GM23338 (cell line): ENCODE results near the gene EPHB2. TPM values are rescaled to one million over a fixed set of nuclear protein-coding genes. Genes with fewer than 3 reads are reported as not detected.

ENCODE experiments used
- ATAC-seq: fragments of 200-7000 bp; cut with Tn5 transposase; 3 replicates; pipeline ENCODE4 v1.9.1; 2020
- DNase-seq: peaks from one replicate; pipeline ENCODE4 v3.0.0-alpha.2; 2015; ENCODE audit warnings: low spot score
- H2AFZ ChIP-seq: fragments of 200-600 bp; sonication (generic); 2 replicates; pipeline ENCODE4 v1.8.0; 2016; ENCODE audit warnings: antibody characterized with exemption, mild to moderate bottlenecking, moderate library complexity
- H3F3A ChIP-seq: fragments of 200-600 bp; sonication (generic); replicated peaks from 2 replicates; pipeline ENCODE4 v1.8.0; 2017; ENCODE audit warnings: antibody characterized with exemption, mixed run types, low read depth
- H3K27ac ChIP-seq: fragments of 200-600 bp; sonication (generic); 2 replicates; pipeline ENCODE4 v1.6.1; 2016; ENCODE audit warnings: low read depth
- H3K27me3 ChIP-seq: fragments of 200-600 bp; sonication (generic); 2 replicates; pipeline ENCODE4 v1.8.0; 2016; ENCODE audit warnings: mild to moderate bottlenecking, mixed run types, moderate library complexity; ENCODE audit not compliant: insufficient read depth
- H3K36me3 ChIP-seq: fragments of 200-600 bp; sonication (generic); 2 replicates; pipeline ENCODE4 v1.8.0; 2016; ENCODE audit warnings: mild to moderate bottlenecking; ENCODE audit not compliant: insufficient read depth
- H3K4me1 ChIP-seq: fragments of 200-600 bp; sonication (generic); 2 replicates; pipeline ENCODE4 v1.8.0; 2016; ENCODE audit warnings: mild to moderate bottlenecking, moderate library complexity; ENCODE audit not compliant: insufficient read depth
- H3K4me2 ChIP-seq: fragments of 200-600 bp; sonication (generic); 2 replicates; pipeline ENCODE4 v1.7.1; 2017; ENCODE audit warnings: mixed run types
- H3K4me3 ChIP-seq: fragments of 200-600 bp; sonication (generic); 2 replicates; pipeline ENCODE4 v1.6.1; 2016; ENCODE audit warnings: mixed run types
- H3K79me2 ChIP-seq: fragments of 200-600 bp; sonication (generic); replicated peaks from 2 replicates; pipeline ENCODE4 v1.8.0; 2017; ENCODE audit warnings: mild to moderate bottlenecking; ENCODE audit not compliant: insufficient read depth
- H3K9me2 ChIP-seq: fragments of 200-600 bp; sonication (generic); 2 replicates; pipeline ENCODE4 v1.8.0; 2017; ENCODE audit not compliant: insufficient read depth
- H4K20me1 ChIP-seq: fragments of 200-600 bp; sonication (generic); replicated peaks from 2 replicates; pipeline ENCODE4 v1.8.0; 2017; ENCODE audit warnings: mild to moderate bottlenecking; ENCODE audit not compliant: insufficient read depth
- H3K27ac Mint-ChIP-seq: 2 replicates; pipeline ENCODE4 v1.8.0; 2020; ENCODE audit warnings: inconsistent platforms, mild to moderate bottlenecking, moderate library complexity, mixed read lengths
- H3K27me3 Mint-ChIP-seq: 3 replicates; pipeline ENCODE4 v1.8.0; 2022; ENCODE audit warnings: low read depth, mild to moderate bottlenecking, moderate library complexity, mixed read lengths, inconsistent platforms; ENCODE audit not compliant: insufficient read depth, poor library complexity
- H3K36me3 Mint-ChIP-seq: 3 replicates; pipeline ENCODE4 v1.8.0; 2021; ENCODE audit warnings: low read depth, mild to moderate bottlenecking, inconsistent platforms, moderate library complexity, mixed read lengths
- H3K4me1 Mint-ChIP-seq: 3 replicates; pipeline ENCODE4 v1.8.0; 2020; ENCODE audit warnings: mild to moderate bottlenecking, inconsistent platforms, mixed read lengths
- H3K4me3 Mint-ChIP-seq: 3 replicates; pipeline ENCODE4 v1.8.0; 2021; ENCODE audit warnings: moderate library complexity, mild to moderate bottlenecking, inconsistent platforms, mixed read lengths
- H3K9me3 Mint-ChIP-seq: 3 replicates; pipeline ENCODE4 v1.8.0; 2020; ENCODE audit warnings: moderate library complexity, mild to moderate bottlenecking, inconsistent platforms, mixed read lengths
- CREB1 ChIP-seq: fragments of 250-450 bp; sonication (Bioruptor Pico); IDR thresholded peaks from 2 replicates; pipeline ENCODE4 v1.5.0; 2020; ENCODE audit warnings: low read depth, mild to moderate bottlenecking, moderate library complexity
- ETS1 ChIP-seq: IDR thresholded peaks from 2 replicates; pipeline ENCODE4 v1.6.1; 2016; ENCODE audit warnings: antibody characterized with exemption
- EZH2 ChIP-seq: fragments of 200-600 bp; sonication (generic); IDR thresholded peaks from one replicate; pipeline ENCODE4 v1.8.0; 2017; ENCODE audit warnings: antibody characterized with exemption, mild to moderate bottlenecking, low read depth; ENCODE audit not compliant: unreplicated experiment
- EZH2phosphoT487 ChIP-seq: fragments of 200-600 bp; sonication (generic); IDR thresholded peaks from one replicate; pipeline ENCODE4 v1.8.1; 2018; ENCODE audit warnings: antibody characterized with exemption; ENCODE audit not compliant: unreplicated experiment
- JUNB ChIP-seq: IDR thresholded peaks from one replicate; pipeline ENCODE4 v1.6.1; 2016; ENCODE audit warnings: antibody characterized with exemption; ENCODE audit not compliant: unreplicated experiment
- NANOG ChIP-seq: IDR thresholded peaks from 2 replicates; pipeline ENCODE4 v1.6.1; 2016; ENCODE audit warnings: antibody characterized with exemption, borderline replicate concordance
- POLR2AphosphoS5 ChIP-seq: IDR thresholded peaks from 2 replicates; pipeline ENCODE4 v1.6.1; 2016; ENCODE audit warnings: antibody characterized with exemption, low read depth
- REST ChIP-seq: IDR thresholded peaks from one replicate; pipeline ENCODE4 v1.6.1; 2018; ENCODE audit warnings: antibody characterized with exemption; ENCODE audit not compliant: unreplicated experiment
- STAT1 ChIP-seq: IDR thresholded peaks from one replicate; pipeline ENCODE4 v1.6.1; 2016; ENCODE audit warnings: antibody characterized with exemption; ENCODE audit not compliant: unreplicated experiment
- ZNF114 ChIP-seq: fragments of 250-450 bp; sonication (Bioruptor Pico); IDR thresholded peaks from 2 replicates; pipeline ENCODE4 v1.5.0; 2020; ENCODE audit warnings: mild to moderate bottlenecking, moderate library complexity
- ZNF331 ChIP-seq: fragments of 250-450 bp; sonication (Bioruptor Pico); IDR thresholded peaks from 2 replicates; pipeline ENCODE4 v1.5.0; 2020; ENCODE audit warnings: low read depth, mild to moderate bottlenecking, moderate library complexity
- polyA plus RNA-seq: library from polyadenylated mRNA; unstranded; fragments of >200 nt; fragmentation: Nextera tagmentation; extraction: Ambion mirVana; gene quantifications from 2 replicates; pipeline ENCODE4 v1.2.1, GENCODE V29; 2016
- total RNA-seq: library from RNA; depleted of rRNA; stranded (reverse); fragments of >200 nt; shearing (Covaris generic); gene quantifications from 2 replicates; pipeline ENCODE4 v1.2.3, GENCODE V29; 2014

The EPHB2 gene
- total and polyA plus RNA-seq, 2 experiments from 2014 or later: 4.1 to 20.1 TPM

GRCh38 chr1:22806584-22806983, 95.9 kb downstream of the EPHB2 start:
- Mint-ChIP-seq H3K36me3 (no peaks in the 10 kb centered on the region), H3K27me3 (peaks cover 17% of the 10 kb centered on the region), H3K4me1 (peaks cover 36% of the 10 kb centered on the region), H3K9me3 (no peaks in the 10 kb centered on the region), H3K4me3 (no peak overlapping the region), H3K27ac (no peak overlapping the region)
- no peaks in the 10 kb centered on the region for H3F3A ChIP-seq
- H4K20me1 ChIP-seq: no peaks in the 10 kb centered on the region
- peak; percentile 34 for ATAC-seq
- no peaks in the 10 kb centered on the region for H3K36me3 ChIP-seq
- H3K4me1 ChIP-seq: peaks cover 21% of the 10 kb centered on the region
- H3K79me2 ChIP-seq: no peaks in the 10 kb centered on the region
- no peaks in the 10 kb centered on the region for H3K27me3 ChIP-seq
- no peak overlapping the region for H3K4me2 ChIP-seq
- H3K4me3 ChIP-seq: no peak overlapping the region
- no peak for DNase-seq
- no peak overlapping the region for H2AFZ ChIP-seq
- no peaks in the 10 kb centered on the region for H3K9me2 ChIP-seq
- no peak overlapping the region for H3K27ac ChIP-seq
- TF ChIP-seq EZH2phosphoT487 (no peak), ETS1 (no peak), EZH2 (no peak), CREB1 (CRISPR knock-in tag) (no peak), STAT1 (no peak), JUNB (no peak)

- DNase-seq: no peak
- no peak overlapping the region for H3K27ac Mint-ChIP-seq
- H3K9me3 Mint-ChIP-seq: no peaks in the 10 kb centered on the region
- H3K9me2 ChIP-seq: no peaks in the 10 kb centered on the region
- H2AFZ ChIP-seq: no peak overlapping the region
- H3K4me2 ChIP-seq: no peak overlapping the region
- H3K79me2 ChIP-seq: no peaks in the 10 kb centered on the region
- H4K20me1 ChIP-seq: no peaks in the 10 kb centered on the region
- no peak for ATAC-seq
- peaks cover 16% of the 10 kb centered on the region for H3K4me1 ChIP-seq
- H3F3A ChIP-seq: no peaks in the 10 kb centered on the region
- no peak overlapping the region for H3K27ac ChIP-seq
- peaks cover 17% of the 10 kb centered on the region for H3K27me3 Mint-ChIP-seq
- H3K36me3 Mint-ChIP-seq: no peaks in the 10 kb centered on the region
- no peak overlapping the region for H3K4me3 ChIP-seq
- peaks cover 29% of the 10 kb centered on the region for H3K4me1 Mint-ChIP-seq
- H3K36me3 ChIP-seq: no peaks in the 10 kb centered on the region
- no peak overlapping the region for H3K4me3 Mint-ChIP-seq
- no peaks in the 10 kb centered on the region for H3K27me3 ChIP-seq
- TF ChIP-seq ETS1 (no peak), REST (no peak), NANOG (no peak), JUNB (no peak), EZH2phosphoT487 (no peak), STAT1 (no peak), ZNF331 (CRISPR knock-in tag) (no peak), ZNF114 (CRISPR knock-in tag) (no peak), EZH2 (no peak), POLR2AphosphoS5 (no peak)
Measured at GRCh38 chr1:22807340-22807739, 96.7 kb downstream of the EPHB2 start.
